ENCODE results near the gene DIPK1A. TPM values are rescaled to one million over a fixed set of nuclear protein-coding genes. Genes with fewer than 3 reads are reported as not detected.

The DIPK1A gene
- total RNA-seq, 2 donors from 2014 or later: 10.8 to 18.3 TPM

- ATAC-seq (ENCODE audit: insufficient number of reproducible peaks, low FRiP score, low read depth) (no peak), DNase-seq (ENCODE audit: low spot score) (no peak)
- H3K4me3 ChIP-seq: no peak overlapping the region
- H3K27me3 ChIP-seq (replicated peaks; ENCODE audit: insufficient read depth): no peaks in the 10 kb centered on the region
- no peaks in the 10 kb centered on the region for H3K4me1 ChIP-seq (ENCODE audit: control insufficient read depth in 1 of 2, low read depth in 2 of 2)
- no peak for TF ChIP-seq CTCF (IDR thresholded peaks at IDR 0.05)
- peaks cover 2% of the 10 kb centered on the region for H3K9me3 ChIP-seq
- no peaks in the 10 kb centered on the region for H3K36me3 ChIP-seq
- no peak overlapping the region for H3K27ac ChIP-seq
Observed at GRCh38 chr1:92903765-92904164, 57.5 kb downstream of the DIPK1A start.

GRCh38 chr1:92902406-92902744, 58.9 kb downstream of the DIPK1A start:
- no peaks in the 10 kb centered on the region for H3K36me3 ChIP-seq
- no peak for TF ChIP-seq CTCF (IDR thresholded peaks at IDR 0.05)
- ATAC-seq (ENCODE audit: insufficient number of reproducible peaks, low FRiP score, low read depth) (no peak), DNase-seq (ENCODE audit: low spot score) (no peak)
- no peak overlapping the region for H3K4me3 ChIP-seq
- H3K27ac ChIP-seq: no peak overlapping the region
- H3K4me1 ChIP-seq (ENCODE audit: control insufficient read depth in 1 of 2, low read depth in 2 of 2): no peaks in the 10 kb centered on the region
- no peaks in the 10 kb centered on the region for H3K27me3 ChIP-seq (replicated peaks; ENCODE audit: insufficient read depth)
- H3K9me3 ChIP-seq: peaks cover 2% of the 10 kb centered on the region

- TF ChIP-seq CTCF (IDR thresholded peaks at IDR 0.05): no peak
- H3K36me3 ChIP-seq: no peaks in the 10 kb centered on the region
- H3K4me3 ChIP-seq: no peak overlapping the region
- DNase-seq (ENCODE audit: low spot score) (no peak), ATAC-seq (ENCODE audit: insufficient number of reproducible peaks, low FRiP score, low read depth) (no peak)
- no peaks in the 10 kb centered on the region for H3K27me3 ChIP-seq (replicated peaks; ENCODE audit: insufficient read depth)
- H3K9me3 ChIP-seq: peaks cover 2% of the 10 kb centered on the region
- H3K4me1 ChIP-seq (ENCODE audit: control insufficient read depth in 1 of 2, low read depth in 2 of 2): no peaks in the 10 kb centered on the region
- H3K27ac ChIP-seq: no peak overlapping the region
Observed at GRCh38 chr1:92901699-92902405, 59.4 kb downstream of the DIPK1A start.

GRCh38 chr1:92901126-92901525, 60.1 kb downstream of the DIPK1A start:
- Histone ChIP-seq H3K27me3 (replicated peaks; ENCODE audit: insufficient read depth) (no peaks in the 10 kb centered on the region), H3K27ac (no peak overlapping the region), H3K9me3 (peaks cover 2% of the 10 kb centered on the region), H3K4me1 (ENCODE audit: control insufficient read depth in 1 of 2, low read depth in 2 of 2) (no peaks in the 10 kb centered on the region), H3K36me3 (no peaks in the 10 kb centered on the region), H3K4me3 (no peak overlapping the region)
- TF ChIP-seq CTCF (IDR thresholded peaks at IDR 0.05): no peak
- no peak for DNase-seq (ENCODE audit: low spot score)
- no peak for ATAC-seq (ENCODE audit: insufficient number of reproducible peaks, low FRiP score, low read depth)

- no peak overlapping the region for H3K4me3 ChIP-seq
- H3K27ac ChIP-seq: no peak overlapping the region
- H3K27me3 ChIP-seq (replicated peaks; ENCODE audit: insufficient read depth): no peaks in the 10 kb centered on the region
- no peak for DNase-seq (ENCODE audit: low spot score)
- H3K9me3 ChIP-seq: no peaks in the 10 kb centered on the region
- no peak for TF ChIP-seq CTCF (IDR thresholded peaks at IDR 0.05)
- H3K4me1 ChIP-seq (ENCODE audit: control insufficient read depth in 1 of 2, low read depth in 2 of 2): no peaks in the 10 kb centered on the region
- ATAC-seq (ENCODE audit: insufficient number of reproducible peaks, low FRiP score, low read depth): no peak
- H3K36me3 ChIP-seq: no peaks in the 10 kb centered on the region
Observed at GRCh38 chr1:92900539-92900938, 60.7 kb downstream of the DIPK1A start.

Measured in thoracic aorta (tissue), 2 donors.